GM12874 (cell line): ENCODE data around the gene PDE8B.
A peak's percentile ranks its signal among the peaks of the same experiment; 100 is the strongest.

Experiments
- TF ChIP-seq, protein P1 (sequence below): IDR thresholded peaks from 2 replicates; pipeline ENCODE4 v1.5.1; 2011; ENCODE audit warnings: low read depth, mild to moderate bottlenecking, control low read depth, low read length, moderate library complexity; ENCODE audit not compliant: insufficient read depth

The PDE8B gene

DNA sequence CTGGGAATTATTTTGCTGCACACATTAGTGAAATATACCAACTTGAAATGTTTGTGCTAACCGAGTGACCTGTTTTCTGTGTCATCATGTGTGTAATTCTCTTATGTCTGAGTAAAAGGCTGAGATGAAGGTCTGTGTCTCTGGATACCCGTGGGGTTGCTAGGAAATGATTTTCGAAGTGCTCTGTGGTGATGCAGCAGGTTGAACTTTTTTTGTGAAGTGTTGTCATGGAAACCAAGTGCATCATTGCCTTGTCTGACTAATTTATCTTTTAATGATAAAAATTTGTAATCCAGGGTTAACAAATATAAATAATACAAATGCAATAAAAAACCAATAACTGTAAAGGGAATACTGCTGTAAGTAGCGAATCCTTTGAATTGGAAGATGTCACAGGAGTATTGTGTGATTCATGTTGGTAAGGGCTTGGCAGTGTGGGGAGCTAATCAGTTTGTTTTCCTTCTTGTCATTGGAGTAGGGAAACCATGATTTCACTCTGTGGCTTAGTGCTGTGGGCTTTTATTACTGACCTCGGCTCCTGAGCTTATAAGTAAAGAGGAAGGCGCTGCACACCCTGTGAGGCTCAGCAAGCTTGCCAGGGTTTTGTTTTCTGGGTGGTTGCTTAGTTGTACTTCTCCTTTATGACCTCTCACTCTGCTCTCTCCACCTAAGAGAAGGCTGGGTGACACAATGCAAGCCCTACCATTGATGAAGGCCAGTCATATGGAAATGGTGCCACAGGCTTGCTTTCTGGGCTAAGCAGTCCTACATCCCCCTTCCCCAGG lies 22.3 kb downstream of the PDE8B start:
- TF ChIP-seq, protein P1, sequence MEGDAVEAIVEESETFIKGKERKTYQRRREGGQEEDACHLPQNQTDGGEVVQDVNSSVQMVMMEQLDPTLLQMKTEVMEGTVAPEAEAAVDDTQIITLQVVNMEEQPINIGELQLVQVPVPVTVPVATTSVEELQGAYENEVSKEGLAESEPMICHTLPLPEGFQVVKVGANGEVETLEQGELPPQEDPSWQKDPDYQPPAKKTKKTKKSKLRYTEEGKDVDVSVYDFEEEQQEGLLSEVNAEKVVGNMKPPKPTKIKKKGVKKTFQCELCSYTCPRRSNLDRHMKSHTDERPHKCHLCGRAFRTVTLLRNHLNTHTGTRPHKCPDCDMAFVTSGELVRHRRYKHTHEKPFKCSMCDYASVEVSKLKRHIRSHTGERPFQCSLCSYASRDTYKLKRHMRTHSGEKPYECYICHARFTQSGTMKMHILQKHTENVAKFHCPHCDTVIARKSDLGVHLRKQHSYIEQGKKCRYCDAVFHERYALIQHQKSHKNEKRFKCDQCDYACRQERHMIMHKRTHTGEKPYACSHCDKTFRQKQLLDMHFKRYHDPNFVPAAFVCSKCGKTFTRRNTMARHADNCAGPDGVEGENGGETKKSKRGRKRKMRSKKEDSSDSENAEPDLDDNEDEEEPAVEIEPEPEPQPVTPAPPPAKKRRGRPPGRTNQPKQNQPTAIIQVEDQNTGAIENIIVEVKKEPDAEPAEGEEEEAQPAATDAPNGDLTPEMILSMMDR: no peak

DNA sequence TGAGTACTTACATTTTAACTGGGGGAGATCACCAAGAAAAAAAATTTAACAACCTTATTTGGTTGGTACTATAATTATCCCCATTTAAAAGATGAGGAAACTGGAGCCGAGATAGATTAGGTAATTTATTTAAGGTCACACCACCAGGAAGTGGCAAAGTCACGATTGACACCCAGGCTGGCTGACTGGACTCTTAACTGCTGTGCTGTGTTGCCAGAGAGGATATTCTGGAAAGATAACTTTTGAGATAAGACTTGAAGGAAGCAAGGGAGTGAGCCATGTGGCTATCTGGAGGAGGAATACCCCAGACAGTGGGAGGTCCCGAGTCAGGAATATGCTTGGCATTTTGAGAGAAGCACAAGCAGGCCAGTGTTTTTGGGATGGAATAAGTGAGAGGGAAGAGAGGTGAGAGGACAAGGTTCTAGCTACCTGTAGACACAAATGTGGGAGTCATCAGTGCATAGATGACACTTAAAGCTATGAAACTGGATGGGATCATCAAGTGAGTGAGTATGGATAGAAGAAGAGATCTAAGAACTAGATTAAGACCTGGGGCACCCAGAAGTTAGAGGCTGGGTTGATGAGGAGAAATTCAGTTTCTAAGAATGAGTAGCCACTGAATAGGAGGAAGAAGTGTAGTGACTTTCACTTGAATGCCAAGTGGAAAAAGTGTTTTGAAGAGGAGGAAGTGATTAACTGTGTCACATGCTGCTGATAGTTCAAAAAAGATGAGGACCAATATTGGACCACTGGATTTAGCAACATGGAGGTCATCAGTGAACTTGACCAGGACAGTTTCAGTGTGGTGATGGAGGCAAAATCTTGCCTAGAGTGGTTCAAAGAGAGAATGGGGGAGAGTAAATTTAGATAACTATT lies 25.6 kb downstream of the PDE8B start:
- TF ChIP-seq, protein P1: no peak

DNA sequence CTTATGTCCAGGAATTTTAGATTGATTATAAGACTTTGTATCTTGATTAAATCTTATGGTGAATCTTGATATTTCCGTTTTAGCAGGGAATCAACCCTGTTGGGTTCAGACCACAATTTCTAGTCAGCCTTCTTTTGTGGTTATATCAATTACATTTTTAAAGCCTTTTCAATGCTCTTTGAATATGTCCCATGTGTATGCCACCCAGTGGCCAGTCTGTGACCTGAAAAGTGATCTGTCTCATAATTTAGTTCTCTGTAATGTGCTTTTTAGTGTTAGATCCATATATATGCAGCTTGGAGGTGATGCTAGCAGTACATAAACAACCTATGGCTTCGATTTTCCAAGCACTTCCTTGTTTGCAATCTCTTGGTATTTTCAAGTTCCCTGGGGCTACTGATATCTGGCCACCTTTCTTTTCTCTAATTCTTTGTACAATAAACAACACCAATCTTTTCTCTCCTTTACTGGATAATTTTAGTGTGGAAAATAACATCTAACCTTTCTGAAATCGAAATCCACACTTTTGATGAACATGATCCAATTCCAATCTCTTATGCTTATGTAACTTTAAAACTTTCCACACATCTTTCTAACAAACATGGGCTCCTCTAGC lies 28.8 kb downstream of the PDE8B start:
- TF ChIP-seq, protein P1: peak; percentile 47; the same call in 1 of the 2 replicates

DNA sequence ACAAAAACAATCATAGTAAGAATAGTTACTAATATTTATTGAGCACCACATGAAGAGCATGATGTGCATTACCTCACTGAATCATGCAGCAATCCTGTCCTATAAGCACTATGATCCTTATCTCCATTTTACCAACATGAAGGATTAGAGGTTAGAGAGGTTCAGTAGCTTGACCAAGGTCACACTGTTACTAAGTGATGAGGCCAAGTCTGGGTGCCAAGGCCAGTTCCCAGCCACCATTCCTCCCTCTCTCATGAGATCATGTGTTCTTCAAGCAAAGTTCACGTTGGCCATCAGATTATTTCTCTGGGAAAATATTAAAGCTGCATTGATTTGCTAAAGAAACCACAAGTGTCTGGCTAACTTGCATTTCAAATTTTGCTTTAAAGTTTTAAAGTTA lies 31.0 kb downstream of the PDE8B start:
- TF ChIP-seq, protein P1: no peak

DNA sequence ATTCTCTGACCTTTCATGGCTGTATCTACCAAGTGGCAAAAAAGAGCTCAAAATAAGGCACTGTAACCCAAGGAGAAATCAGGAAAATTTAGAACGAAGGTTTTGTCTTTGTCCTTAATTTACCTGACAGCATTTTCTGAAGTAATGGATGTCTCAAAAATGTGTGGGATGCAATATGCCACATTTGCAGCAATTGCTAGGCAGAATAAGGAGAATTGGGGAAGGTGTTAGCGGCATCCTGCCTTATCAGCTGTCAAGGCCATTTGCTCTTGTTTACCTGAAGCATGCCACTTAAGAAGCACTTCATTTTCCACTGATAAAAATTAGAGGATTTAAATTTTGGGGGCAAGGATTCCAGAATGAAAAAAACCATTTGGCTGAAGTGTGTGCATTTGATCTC lies 39.0 kb downstream of the PDE8B start:
- TF ChIP-seq, protein P1: no peak

DNA sequence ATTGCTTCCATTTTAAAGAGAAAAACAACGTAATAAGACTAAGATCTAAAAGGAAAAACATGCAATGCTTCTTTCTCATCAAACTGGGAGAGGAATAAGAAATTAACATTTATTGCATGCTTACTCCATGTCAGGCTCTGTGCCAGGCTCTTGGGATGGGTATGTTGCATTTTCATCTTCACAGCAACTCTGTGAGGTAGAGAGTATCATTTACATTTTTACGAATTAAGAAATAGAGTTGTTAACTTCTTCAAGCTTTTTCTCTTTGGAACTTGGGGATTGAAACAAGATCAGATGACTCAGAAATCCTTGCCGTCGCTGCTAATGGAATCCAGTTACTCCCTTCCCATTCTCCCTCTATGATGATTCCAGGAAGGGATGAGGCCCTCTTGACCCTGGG lies 39.5 kb downstream of the PDE8B start:
- TF ChIP-seq, protein P1: no peak

DNA sequence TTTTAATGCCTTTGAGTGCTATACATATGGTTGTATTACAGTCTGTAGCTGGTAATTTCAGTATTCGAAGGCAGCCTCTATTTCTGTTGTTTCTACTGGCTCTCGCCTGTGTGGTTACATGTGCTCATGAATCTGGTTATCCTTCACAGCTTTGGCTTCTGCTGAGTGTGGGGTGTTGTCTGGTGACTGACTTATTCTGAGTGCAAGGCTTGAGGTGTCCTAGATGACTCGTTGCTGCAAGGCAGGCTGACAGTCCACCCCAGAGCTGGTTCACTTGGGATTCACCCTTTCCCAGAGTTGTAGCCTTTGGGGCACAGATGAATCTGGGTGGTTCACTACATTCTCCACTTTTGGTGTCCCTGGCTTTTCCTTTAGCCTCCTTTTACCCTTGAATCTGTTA lies 41.4 kb downstream of the PDE8B start:
- TF ChIP-seq, protein P1: no peak
